GM21737 (cell line): ENCODE results near the gene CHCHD10.

Experiments used
- ATAC-seq: cut with Tn5 transposase; IDR thresholded peaks from one replicate; pipeline ENCODE4 v1.9.1; 2021; ENCODE audit warnings: mild to moderate bottlenecking, moderate library complexity; ENCODE audit not compliant: unreplicated experiment

Gene CHCHD10

GRCh38 chr22:23767673-23768548 is at the start of gene CHCHD10:
CHCHD10 (minus strand) TSS chr22:23767972; CDS start chr22:23767874, 98 bp downstream.
- ATAC-seq: peak; percentile 54

GRCh38 chr22:23817146-23817545 is 49.4 kb upstream of the CHCHD10 start:
- no peak for ATAC-seq

DNA sequence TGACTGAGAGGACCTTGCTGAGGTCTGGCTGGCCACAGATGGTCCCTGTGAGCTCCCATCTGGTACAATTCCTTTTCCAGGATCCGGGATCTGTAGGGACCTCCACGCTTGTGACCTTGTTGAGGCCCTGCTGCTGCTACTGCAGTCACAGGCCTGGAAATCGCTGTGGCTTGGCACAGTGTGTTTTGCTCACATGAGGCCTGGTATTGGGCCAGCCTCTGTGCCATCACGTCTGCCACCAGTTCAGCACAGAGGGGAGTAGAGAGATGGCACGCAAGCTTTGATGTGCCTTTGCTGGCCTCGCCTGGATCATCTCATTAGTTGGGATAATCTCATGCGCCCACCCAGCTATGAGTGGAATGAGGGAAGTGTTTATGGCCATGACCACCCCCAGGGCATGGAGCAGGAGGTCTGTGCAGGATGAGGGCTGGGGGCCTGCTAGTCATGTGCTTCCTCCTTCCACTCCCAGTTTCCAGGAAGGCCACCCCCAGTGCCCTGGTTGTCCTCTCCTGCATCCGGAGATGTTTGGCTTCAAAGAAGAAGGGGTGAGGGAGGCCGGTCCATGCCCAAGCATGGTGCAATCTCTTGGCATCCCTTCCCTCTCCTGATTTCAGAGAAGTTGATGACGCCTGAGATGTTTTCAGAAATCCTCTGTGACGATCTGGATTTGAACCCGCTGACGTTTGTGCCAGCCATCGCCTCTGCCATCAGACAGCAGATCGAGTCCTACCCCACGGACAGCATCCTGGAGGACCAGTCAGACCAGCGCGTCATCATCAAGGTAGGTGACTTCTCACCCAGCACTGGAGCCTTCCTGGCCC is 48.6 kb upstream of the CHCHD10 start:
- no peak for ATAC-seq

DNA sequence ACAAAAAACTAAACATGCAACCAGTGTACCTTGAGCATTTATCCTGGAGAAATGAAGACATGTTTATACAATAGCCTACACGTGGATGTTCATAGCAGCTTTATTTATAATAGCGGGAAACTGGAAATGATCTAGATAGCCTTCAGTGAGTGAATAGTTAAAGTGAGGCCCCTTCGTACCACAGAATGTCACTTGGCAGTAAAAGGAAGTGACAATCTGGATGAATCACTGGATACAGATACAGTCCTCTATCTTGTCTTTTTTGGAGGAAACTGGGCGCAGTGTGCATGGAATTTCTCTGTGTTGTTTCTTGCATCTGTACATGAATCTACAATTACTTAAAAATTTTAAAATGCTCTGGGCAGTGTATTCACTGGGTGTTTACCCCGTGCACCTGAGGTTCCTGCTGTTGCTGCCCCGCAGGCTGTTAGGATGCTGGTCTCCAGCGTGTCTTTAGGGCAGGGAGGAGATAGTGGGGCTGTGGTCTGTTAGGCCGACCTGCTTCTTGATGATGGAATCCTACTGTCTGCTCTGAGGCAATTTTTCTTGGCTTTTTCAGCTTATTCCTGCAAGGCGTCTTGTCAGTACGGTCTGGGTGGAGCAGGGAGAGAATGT is 47.9 kb upstream of the CHCHD10 start:
- no peak for ATAC-seq

GRCh38 chr22:23812378-23812777 is 44.6 kb upstream of the CHCHD10 start:
- ATAC-seq: no peak

DNA sequence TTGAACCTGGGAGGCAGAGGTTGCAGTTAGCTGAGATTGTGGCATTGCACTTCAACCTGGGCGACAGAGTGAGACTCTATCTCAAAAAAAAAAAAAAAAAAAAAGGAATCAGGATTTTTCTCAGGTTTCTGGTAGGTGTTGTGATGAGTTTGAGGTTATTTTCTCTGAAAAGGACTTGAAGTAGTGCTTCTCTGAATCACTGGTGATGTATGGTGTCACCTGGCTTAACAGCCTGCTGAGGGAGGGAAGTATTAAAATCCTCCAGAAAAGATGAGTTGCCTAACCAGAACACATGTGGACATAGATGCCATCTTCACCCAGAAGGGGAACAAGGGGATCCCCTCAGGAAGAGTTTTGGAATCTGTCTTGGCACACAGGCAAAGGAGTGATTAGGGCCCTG is 39.1 kb upstream of the CHCHD10 start:
- ATAC-seq: no peak

DNA sequence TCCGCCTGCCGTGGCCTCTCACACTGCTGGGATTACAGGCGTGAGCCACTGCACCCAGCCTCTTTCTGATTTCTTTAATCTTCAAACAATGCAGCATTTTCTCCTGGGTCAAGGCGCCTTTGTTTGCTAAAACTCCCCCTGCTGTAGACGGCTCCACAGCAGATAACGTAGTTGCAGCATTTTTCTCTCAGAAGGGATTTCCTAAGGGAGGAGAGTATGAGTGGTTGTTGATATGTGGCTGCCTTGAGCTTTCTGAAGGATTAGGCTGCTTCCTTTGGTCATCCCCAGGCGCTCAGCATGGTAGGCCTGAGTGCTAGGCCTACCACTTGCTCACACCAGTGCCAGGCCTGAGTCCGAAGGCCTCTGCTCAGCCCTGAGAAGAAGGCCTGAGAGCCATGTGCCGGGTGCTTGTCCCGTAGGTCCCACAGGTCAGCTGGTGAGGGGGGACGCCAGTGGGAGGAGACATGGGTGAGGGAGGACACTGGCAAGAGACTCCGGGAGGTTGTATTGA is 37.1 kb upstream of the CHCHD10 start:
- no peak for ATAC-seq

GRCh38 chr22:23803001-23803819 is 35.4 kb upstream of the CHCHD10 start:
- ATAC-seq: no peak

- ATAC-seq: no peak
Observed at GRCh38 chr22:23801886-23802377, 34.2 kb upstream of the CHCHD10 start.

DNA sequence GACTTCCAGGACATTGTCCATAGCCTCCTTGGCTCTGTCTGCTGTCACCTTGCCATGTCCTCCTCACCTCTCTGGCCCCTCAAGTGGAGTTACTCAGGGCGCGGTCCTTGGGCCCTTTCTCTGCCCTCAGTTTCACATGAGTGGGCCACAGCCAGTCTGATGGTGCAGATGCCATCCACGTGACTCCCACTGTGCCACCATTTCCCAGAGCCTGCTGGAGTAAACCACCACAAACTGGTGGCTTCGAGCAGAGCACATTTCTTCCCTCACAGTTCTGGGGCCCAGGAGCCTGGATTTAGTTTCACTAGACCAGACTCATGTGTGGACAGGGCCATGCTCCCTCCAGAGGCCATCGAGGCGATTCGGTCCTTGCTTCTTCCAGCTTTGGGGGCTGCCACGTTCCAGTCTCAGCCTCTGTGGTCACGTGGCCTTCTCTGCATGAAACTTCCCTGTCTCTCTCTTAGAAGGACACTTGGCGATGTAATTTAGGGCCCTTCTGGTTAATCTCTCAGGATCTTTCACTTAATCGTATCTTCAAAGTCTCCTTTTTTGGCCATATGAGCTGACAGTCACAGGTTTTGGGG is 33.6 kb upstream of the CHCHD10 start:
- ATAC-seq: peak; percentile 1

DNA sequence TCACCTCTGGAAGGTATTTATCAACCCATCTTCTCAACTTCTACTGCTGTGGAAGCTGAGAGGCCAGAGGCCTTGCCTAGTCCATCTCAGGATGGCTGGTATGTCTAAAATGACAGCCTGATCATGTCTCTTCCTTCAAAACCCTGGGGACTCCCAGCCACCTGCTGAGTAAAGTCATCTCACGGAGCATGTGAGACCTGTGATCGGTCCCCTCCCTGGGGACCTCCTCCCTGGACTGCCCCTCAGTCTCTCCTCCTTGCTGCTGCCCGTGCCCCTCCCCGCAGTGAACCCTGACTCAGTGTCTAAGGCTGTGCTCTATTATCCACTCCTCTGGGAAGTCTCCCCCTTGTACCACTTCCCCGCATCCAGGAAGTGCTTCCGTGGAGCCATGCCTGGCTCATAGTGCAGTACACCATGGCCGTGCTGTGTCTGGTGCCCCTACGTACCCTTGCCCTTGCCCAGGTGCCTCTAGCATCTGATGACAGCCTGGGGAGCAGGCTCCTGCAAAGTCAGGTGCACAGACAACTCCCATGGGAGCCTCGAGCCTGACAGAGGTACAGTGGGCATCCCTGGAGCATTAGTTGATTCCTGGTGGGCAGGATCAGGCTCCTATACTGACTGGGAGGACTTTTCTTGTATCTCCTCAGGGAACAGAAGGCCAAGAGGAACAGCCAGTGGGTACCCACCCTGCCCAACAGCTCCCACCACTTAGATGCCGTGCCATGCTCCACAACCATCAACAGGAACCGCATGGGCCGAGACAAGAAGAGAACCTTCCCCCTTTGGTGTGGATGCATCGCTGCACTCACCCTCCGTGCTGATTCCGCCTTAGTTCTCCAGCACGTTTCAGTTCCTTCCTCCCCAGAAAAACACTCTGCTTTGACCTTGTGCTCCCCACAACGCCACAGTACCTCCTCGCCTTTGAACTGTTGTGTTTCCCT is 32.8 kb upstream of the CHCHD10 start:
- ATAC-seq: peak; percentile 57

DNA sequence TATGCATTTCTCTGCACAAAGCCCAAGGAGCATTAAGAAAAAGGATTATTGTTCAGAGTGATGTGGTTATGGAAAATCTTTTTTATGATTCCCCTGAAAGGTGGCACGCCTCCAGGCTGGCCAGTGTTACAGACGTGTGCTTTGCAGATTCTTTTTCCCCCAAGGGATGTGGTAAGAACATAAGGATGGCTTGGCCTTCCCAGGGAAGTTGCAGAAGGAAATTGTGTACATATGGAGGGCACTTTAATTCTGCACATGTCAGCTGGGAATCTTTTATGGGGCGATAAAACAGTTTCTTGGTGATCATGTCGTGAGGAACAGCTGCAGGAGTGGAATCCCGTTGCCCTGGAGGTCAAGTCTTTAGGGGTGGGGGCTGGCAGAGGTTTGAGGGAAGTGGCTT is 28.7 kb upstream of the CHCHD10 start:
- no peak for ATAC-seq

- no peak for ATAC-seq
Observed at GRCh38 chr22:23793326-23793725, 25.6 kb upstream of the CHCHD10 start.

DNA sequence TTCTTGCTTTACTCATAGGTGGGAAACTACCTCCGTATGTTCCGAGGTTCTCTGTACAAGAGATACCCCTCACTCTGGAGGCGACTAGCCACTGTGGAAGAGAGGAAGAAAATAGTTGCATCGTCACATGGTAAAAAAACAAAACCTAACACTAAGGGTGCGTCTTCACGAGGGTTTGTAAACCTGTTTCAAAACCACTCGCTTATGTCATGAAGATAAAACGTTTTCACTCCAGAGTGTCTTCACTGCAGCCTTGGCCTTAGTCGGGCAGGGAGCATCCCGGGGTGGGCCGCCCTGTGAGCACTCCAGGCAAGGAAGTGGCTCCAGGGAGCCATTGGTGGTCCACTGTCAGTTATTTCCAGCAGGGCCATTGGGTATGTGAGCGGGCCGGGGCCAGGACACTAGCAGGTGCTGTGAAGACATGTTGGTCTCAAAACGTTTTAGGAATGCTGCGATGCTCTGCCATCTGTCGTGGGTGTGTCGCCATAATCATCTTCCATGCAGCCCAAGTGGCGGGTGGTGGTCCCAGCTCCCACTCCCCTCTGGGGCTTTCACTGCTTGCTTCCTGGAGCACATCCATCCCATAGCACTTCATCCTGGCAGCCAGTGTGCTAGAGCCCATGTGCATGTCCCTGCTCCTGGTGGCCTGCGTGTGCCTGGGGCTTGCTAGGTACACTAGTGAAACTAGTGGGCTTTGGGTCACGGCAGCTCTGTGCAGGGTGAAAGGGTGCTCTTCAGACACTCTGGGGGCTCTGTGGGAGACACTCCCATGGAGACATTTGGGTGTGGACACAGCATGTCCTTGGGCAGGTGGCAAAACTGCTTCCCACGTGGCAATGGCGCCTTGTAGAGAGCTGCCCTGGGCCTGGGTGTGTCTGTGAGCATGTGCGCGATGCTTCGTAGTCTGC is 24.2 kb upstream of the CHCHD10 start:
- no peak for ATAC-seq

DNA sequence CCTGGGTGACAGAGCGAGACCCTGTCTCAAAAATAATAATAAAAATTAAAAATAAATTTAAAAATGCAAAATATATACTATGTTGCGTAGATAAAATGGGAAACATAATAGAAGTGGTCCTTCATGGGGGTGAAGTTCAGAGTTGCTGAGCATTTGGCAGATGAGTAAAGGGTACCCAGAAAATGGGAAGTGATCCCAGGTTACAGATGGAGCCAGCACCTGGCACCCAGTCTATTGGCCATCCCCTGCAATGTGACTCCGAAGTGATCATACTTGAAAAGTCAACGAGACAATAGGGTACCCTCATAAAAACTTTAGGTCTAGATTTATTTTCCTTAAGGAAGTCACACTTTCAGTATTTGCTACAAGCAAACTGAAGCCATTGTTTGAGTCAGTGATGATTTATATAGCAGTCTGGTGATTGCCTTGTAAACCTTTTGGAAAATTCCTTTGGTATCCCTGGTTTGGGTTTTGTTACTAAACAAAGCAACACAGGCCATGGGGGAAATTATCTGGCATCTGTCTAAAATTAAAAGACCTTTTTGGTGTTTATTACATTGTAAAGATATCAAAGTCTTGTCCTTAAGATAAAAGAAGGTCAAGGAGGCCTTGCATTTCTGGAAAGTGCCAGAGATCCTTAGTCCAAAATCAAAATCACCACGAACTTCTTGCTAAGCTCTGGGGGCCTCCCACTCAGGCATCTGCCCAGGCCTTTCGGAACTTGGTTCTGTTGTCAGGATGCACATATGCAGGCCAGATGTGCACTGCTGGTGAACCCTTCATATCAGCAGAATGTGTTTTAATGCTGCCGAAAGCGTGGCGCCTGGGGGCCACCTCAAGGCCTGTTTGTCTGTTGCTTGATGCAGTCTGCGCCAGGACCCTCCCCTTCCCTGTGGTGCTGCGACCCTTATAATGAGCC is 23.3 kb upstream of the CHCHD10 start:
- no peak for ATAC-seq

DNA sequence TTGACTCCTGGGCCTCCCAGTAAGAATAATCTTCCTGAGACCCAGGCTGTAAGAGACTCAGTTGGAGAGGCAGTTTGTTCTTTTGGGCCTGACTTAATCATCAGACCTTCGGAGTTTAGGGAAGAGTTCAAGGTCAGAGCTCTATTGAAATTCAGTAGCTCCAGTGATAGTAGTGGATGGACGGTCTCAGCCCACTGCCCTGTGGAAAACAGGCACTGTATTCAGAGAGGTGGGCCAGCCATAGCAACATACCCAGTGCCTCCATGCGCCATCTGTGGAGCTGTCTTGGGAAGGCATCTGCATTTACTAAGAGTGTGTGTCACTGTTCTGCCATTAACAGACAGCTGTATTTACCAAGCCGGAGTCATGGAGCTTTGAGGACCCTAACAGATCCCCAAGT is 21.9 kb upstream of the CHCHD10 start:
- ATAC-seq: no peak

DNA sequence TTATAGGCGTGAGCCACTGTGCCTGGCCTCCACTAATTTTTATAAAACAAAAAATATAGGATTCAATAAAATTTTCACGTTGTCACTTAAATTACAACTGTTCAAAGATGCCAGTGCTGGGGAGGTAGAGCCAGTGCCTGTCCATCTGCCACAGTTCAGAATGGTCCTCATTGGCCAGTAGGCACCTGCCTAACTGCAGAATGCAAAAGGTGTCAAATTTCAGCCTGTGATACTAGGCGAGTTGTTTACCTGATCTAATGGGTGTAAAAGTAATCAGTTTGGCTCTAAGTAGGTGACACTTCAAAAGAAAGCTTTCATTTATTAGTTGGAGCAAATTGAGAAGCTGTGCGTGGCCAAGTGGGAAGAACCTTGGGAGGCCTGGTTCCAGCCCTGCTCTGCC is 21.3 kb upstream of the CHCHD10 start:
- ATAC-seq: no peak
